WTC11 (cell line): Measurements from ENCODE around the gene SAMM50.

ENCODE experiments used
- AFF4 ChIP-seq: sonication (generic); formaldehyde crosslinking; IDR thresholded peaks from 2 replicates; pipeline ENCODE4 v1.8.1; 2023; ENCODE audit warnings: mild to moderate bottlenecking, missing genetic modification reagents, borderline replicate concordance
- ATF3 ChIP-seq: sonication (generic); formaldehyde crosslinking; conservative IDR thresholded peaks from 2 replicates; pipeline ENCODE4 v1.8.1; 2022; ENCODE audit warnings: mild to moderate bottlenecking, missing genetic modification reagents
- ATF6 ChIP-seq: sonication (generic); formaldehyde crosslinking; IDR thresholded peaks from 2 replicates; pipeline ENCODE4 v1.8.1; 2023; ENCODE audit warnings: mild to moderate bottlenecking, missing genetic modification reagents
- CREB1 ChIP-seq: sonication (generic); formaldehyde crosslinking; IDR thresholded peaks from 2 replicates; pipeline ENCODE4 v1.8.0; 2023; ENCODE audit warnings: mild to moderate bottlenecking, missing genetic modification reagents
- CREM ChIP-seq: sonication (generic); formaldehyde crosslinking; IDR thresholded peaks from 2 replicates; pipeline ENCODE4 v1.8.1; 2022; ENCODE audit warnings: mild to moderate bottlenecking, missing genetic modification reagents, moderate library complexity
- CTCF ChIP-seq: fragments of 200-600 bp; IDR thresholded peaks from 2 replicates; pipeline ENCODE4 v1.8.0; 2022; ENCODE audit warnings: antibody characterized with exemption
- ETV6 ChIP-seq: sonication (generic); formaldehyde crosslinking; IDR thresholded peaks from 2 replicates; pipeline ENCODE4 v1.8.1; 2022; ENCODE audit warnings: mild to moderate bottlenecking, missing genetic modification reagents
- KAT7 ChIP-seq: sonication (generic); formaldehyde crosslinking; IDR thresholded peaks from 2 replicates; pipeline ENCODE4 v1.8.1; 2023; ENCODE audit warnings: missing genetic modification reagents, mild to moderate bottlenecking, borderline replicate concordance
- MAX ChIP-seq: sonication (generic); formaldehyde crosslinking; IDR thresholded peaks from 2 replicates; pipeline ENCODE4 v1.8.0; 2022; ENCODE audit warnings: mild to moderate bottlenecking, missing genetic modification reagents
- NR2C2 ChIP-seq: sonication (generic); formaldehyde crosslinking; IDR thresholded peaks from 2 replicates; pipeline ENCODE4 v1.8.0; 2022; ENCODE audit warnings: mild to moderate bottlenecking, missing genetic modification reagents
- SMAD3 ChIP-seq: sonication (generic); formaldehyde crosslinking; IDR thresholded peaks from 2 replicates; pipeline ENCODE4 v1.8.0; 2022; ENCODE audit warnings: missing genetic modification reagents, mild to moderate bottlenecking, borderline replicate concordance
- SP1 ChIP-seq: sonication (generic); formaldehyde crosslinking; conservative IDR thresholded peaks from 2 replicates; pipeline ENCODE4 v1.8.1; 2022; ENCODE audit warnings: missing genetic modification reagents
- USF2 ChIP-seq: sonication (generic); formaldehyde crosslinking; IDR thresholded peaks from 2 replicates; pipeline ENCODE4 v1.8.1; 2023; ENCODE audit warnings: mild to moderate bottlenecking, missing genetic modification reagents, moderate library complexity
- ZBTB21 ChIP-seq: sonication (generic); formaldehyde crosslinking; IDR thresholded peaks from 2 replicates; pipeline ENCODE4 v1.8.1; 2023; ENCODE audit warnings: mild to moderate bottlenecking, missing genetic modification reagents, borderline replicate concordance

- TF ChIP-seq SMAD3 (CRISPR knock-in tag) (no peak), CTCF (no peak), ETV6 (CRISPR knock-in tag) (no peak), CREM (CRISPR knock-in tag) (no peak), ATF6 (CRISPR knock-in tag) (no peak), NR2C2 (CRISPR knock-in tag) (no peak), KAT7 (CRISPR knock-in tag) (no peak), ZBTB21 (CRISPR knock-in tag) (no peak), CREB1 (CRISPR knock-in tag) (no peak), MAX (CRISPR knock-in tag) (no peak), SP1 (no peak), ATF3 (no peak), USF2 (no peak), AFF4 (no peak)
These were observed 71.6 kb downstream of the SAMM50 start for GRCh38 chr22:44026630-44027511.
